Effector memory CD4-positive, alpha-beta T cell (primary cell): Measurements from ENCODE around the gene TRAF4.
A peak's percentile ranks its signal among the peaks of the same experiment; 100 is the strongest.
"Not testable (repeated sequence)": the region's sequence is repeated elsewhere in the genome, so short reads cannot be mapped to it uniquely, and the experiment has no call there.

ENCODE experiments used
- DNase-seq, 3 donors: peaks; one replicate each; pipeline ENCODE4 v3.0.0-alpha.2; 2020
- H3K27ac ChIP-seq: 2 replicates; pipeline ENCODE4 v1.7.0; 2013; ENCODE audit warnings: mild to moderate bottlenecking, low read length, moderate library complexity; ENCODE audit not compliant: insufficient read depth, poor library complexity, severe bottlenecking
- H3K27me3 ChIP-seq: replicated peaks from 2 replicates; pipeline ENCODE4 v1.7.0; 2013; ENCODE audit warnings: mild to moderate bottlenecking, low read length; ENCODE audit not compliant: insufficient read depth, control insufficient read depth, poor library complexity, severe bottlenecking
- H3K36me3 ChIP-seq: 2 replicates; pipeline ENCODE4 v1.7.0; 2013; ENCODE audit warnings: mild to moderate bottlenecking, low read length, moderate library complexity; ENCODE audit not compliant: control insufficient read depth, insufficient read depth
- H3K4me1 ChIP-seq: 2 replicates; pipeline ENCODE4 v1.7.0; 2013; ENCODE audit warnings: low read length, mild to moderate bottlenecking; ENCODE audit not compliant: control insufficient read depth, insufficient read depth, poor library complexity, severe bottlenecking
- H3K4me3 ChIP-seq: 2 replicates; pipeline ENCODE4 v1.7.0; 2013; ENCODE audit warnings: low read length, low read depth, mild to moderate bottlenecking; ENCODE audit not compliant: insufficient read depth, poor library complexity, severe bottlenecking
- H3K9me3 ChIP-seq: 2 replicates; pipeline ENCODE4 v1.7.0; 2013; ENCODE audit warnings: mild to moderate bottlenecking, low read length, moderate library complexity; ENCODE audit not compliant: control insufficient read depth

TRAF4 gene

DNA sequence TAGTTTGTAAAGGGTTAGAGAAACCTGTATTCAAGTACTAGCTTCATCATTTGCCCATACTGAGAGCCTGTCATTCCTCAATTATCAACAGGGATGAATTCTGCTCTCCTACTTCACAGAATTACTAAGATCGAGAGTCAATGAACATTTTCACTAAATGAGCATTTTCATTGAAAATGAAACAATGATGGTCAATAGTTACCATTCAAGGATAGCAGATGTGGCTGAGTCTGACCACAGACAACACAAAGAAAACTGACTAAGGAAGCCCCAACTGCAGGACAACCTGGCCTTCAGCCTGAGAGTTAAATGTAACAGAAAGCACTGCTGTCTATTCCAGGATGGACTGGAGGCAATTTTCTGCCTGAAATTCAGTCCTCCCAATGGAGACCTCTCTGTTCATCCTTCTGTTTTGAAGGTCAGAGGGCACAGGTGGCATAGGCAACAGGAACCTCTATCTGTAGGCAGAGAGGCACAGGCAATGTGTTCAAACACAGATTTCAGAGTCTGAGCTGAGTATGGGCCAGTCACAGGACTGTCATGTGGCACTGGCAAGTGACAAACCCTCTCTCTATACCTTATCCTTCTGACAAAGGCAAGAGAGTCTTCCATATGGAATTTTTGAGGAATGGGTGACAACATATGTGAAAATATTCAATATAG is 19.5 kb downstream of the TRAF4 start:
- Histone ChIP-seq H3K27ac (no peak overlapping the region), H3K9me3 (no peaks in the 10 kb centered on the region), H3K36me3 (peaks cover 50% of the 10 kb centered on the region), H3K4me1 (no peaks in the 10 kb centered on the region), H3K4me3 (no peak overlapping the region), H3K27me3 (no peaks in the 10 kb centered on the region)
- DNase-seq = no peak

DNA sequence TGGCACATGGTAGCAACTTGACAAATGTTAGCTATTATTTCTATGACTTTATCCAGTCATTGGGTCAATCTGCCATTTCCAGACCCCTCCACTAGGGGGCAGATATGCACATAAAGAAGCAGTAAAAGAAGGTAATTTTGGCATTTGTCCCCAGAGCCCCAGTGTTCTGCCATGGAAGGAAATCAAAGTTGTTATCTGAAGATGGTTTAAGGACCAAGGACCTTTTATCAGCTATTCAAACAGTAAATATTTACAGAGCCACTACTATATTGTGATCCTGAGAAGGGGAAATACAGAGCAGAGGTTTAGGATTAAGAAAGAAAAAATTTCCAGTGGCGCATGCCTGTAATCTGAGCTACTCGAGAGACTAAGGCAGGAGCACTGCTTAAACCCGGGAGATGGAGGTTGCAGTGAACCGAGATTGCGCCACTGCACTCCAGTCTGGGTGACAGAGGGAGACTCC is 20.0 kb downstream of the TRAF4 start:
- H3K4me1 ChIP-seq = no peaks in the 10 kb centered on the region
- peak; percentile 42 to 70 (median 50) for DNase-seq
- no peak overlapping the region for H3K27ac ChIP-seq
- no peak overlapping the region for H3K4me3 ChIP-seq
- H3K27me3 ChIP-seq = no peaks in the 10 kb centered on the region
- no peaks in the 10 kb centered on the region for H3K9me3 ChIP-seq
- peaks cover 44% of the 10 kb centered on the region for H3K36me3 ChIP-seq

DNA sequence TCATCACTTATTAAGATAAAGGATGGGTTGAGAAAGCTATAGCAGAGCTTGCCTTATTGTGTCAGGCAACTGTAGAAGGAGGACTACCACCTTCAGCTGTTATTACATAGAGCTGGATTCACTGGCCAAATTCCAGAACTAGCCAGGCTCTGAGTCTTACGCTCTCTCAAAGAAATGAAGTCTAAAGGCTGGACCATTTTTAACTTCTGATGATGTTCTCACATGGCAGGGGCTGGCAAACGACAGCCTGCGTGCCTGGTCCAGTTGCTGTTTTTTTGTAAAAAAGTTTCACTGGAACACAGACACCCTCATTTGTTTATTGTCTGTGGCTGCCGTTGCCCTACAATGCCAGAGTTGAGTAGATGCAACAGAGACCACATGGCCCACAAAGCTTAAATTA is 21.2 kb downstream of the TRAF4 start:
- no peaks in the 10 kb centered on the region for H3K4me1 ChIP-seq
- no peak overlapping the region for H3K4me3 ChIP-seq
- no peak for DNase-seq
- no peaks in the 10 kb centered on the region for H3K9me3 ChIP-seq
- H3K36me3 ChIP-seq = peaks cover 33% of the 10 kb centered on the region
- no peak overlapping the region for H3K27ac ChIP-seq
- H3K27me3 ChIP-seq = no peaks in the 10 kb centered on the region

DNA sequence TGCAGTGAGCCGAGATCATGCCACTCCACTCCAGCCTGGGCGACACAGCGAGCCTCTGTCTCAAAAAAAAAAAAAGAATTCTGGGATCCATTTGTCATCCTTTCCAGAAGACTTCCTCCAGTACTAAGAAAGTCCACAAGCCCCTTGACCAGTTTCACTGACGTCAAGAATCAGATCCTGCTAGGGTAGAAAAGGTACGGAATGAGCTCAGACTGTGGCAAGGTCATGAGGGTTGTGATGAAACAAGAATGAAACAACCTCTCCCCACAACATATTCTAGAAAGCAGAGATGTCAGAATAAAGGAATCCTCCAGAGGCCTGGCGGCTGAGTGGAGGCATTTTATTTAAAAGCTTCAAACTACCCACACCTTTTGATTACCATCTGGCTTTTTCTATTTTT is 29.9 kb downstream of the TRAF4 start:
- Histone ChIP-seq H3K9me3 (no peaks in the 10 kb centered on the region), H3K4me3 (no peak overlapping the region), H3K4me1 (peaks cover 4% of the 10 kb centered on the region), H3K36me3 (no peaks in the 10 kb centered on the region), H3K27me3 (no peaks in the 10 kb centered on the region), H3K27ac (no peak overlapping the region)
- no peak for DNase-seq

DNA sequence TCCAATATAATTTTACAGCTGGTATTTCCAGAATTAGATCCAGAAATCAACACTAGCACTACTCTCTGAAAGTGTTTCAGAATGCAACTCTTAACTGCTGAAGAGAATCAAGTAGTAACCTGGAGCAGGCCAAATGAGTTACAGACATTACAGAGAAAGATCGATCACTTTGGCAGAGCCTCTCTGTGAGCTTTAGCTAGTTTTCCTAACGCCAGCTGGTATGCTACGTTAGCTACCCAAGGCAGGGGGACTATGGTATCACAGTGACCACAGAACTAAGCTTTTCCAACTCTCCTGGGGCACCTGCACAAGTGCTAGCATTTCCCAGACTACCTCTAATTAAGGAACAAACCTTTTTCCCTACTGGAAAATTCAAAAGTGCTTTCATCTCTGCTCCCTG is 30.4 kb downstream of the TRAF4 start:
- peaks cover 4% of the 10 kb centered on the region for H3K4me1 ChIP-seq
- H3K27me3 ChIP-seq = no peaks in the 10 kb centered on the region
- DNase-seq = no peak
- H3K27ac ChIP-seq = no peak overlapping the region
- no peaks in the 10 kb centered on the region for H3K36me3 ChIP-seq
- H3K9me3 ChIP-seq = no peaks in the 10 kb centered on the region
- no peak overlapping the region for H3K4me3 ChIP-seq

DNA sequence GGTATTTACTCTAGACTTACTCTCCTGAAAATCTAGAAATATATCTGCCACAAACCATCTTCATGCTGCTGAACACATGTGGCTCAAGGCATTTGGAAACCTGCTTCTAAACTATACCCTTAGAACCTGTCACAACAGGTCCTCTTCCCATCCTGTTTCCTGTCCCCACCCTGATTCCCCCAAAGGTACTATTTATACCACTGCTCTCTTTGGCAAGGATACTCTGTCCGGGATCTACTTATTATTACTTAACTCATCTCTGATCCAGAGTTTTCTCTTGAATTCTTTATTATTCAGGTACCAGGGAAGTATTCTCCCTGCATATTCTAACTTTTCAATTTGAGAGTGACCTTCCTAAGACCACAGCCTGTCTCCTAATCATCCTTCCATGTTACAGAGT is 33.4 kb downstream of the TRAF4 start:
- Histone ChIP-seq H3K9me3 (no peaks in the 10 kb centered on the region), H3K27me3 (no peaks in the 10 kb centered on the region), H3K27ac (no peak overlapping the region), H3K4me1 (peaks cover 4% of the 10 kb centered on the region), H3K4me3 (no peak overlapping the region), H3K36me3 (no peaks in the 10 kb centered on the region)
- no peak for DNase-seq

DNA sequence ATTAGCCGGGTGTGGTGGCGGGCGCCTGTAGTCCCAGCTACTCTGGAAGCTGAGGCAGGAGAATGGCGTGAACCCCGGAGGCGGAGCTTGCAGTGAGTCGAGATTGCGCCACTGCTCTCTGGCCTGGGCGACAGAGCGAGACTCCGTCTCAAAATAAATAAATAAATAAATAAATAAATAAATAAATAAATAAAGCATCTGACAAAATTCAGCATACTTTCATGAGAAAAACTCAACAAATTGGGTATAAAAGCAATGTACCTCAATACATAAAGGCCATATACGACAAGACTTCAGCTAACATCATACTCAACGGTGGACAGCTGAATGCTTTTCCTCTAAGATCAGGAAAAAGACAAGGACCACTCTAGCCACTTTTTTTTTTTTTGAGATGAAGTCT is 35.8 kb downstream of the TRAF4 start:
- DNase-seq = not testable (repeated sequence)

DNA sequence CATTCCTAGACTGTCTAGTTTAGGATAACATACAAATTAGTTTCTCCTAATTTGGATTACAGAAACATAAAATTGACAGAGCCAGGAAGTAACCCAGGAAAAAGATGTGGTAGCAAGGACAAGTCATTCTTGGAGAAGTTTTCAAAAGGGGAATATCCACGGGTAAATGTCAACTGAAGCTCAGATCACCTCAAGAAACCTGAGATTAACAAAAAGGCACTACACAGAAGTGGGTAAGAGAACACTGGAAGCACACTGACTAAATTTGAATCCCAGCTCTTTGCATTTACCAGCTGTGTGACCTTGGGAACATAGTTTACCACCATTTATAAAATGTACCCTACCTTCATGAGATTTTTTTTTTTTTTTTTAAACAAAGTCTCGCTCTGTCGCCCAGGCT is 39.4 kb downstream of the TRAF4 start:
- Histone ChIP-seq H3K27ac (no peak overlapping the region), H3K9me3 (no peaks in the 10 kb centered on the region), H3K4me1 (no peaks in the 10 kb centered on the region), H3K4me3 (no peak overlapping the region), H3K27me3 (no peaks in the 10 kb centered on the region), H3K36me3 (no peaks in the 10 kb centered on the region)
- DNase-seq = no peak

More for the DNA sequence above, 35.8 kb downstream of the TRAF4 start:
- not testable (repeated sequence) for H3K36me3 ChIP-seq, H3K27me3 ChIP-seq, H3K9me3 ChIP-seq, H3K4me1 ChIP-seq, H3K4me3 ChIP-seq, H3K27ac ChIP-seq

DNA sequence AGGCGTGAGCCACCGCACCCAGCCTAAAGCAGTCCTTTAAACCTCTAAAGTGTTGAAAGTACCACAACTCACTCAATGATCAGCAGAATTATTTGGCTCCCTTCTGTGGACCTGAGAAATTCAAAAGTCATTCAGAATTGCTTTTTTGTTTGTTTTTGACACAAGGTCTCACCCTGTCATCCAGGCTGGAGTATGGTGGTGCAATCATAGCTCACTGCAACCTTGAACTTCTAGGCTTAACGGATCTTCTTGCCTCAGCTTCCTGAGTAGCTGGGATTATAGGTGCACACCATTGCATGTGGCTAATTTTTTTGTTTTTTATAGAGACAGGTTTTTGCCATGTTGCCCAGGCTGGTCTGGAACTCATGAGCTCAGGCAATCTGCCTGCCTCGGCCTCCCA is 44.3 kb downstream of the TRAF4 start:
- no peaks in the 10 kb centered on the region for H3K27me3 ChIP-seq
- H3K36me3 ChIP-seq = no peaks in the 10 kb centered on the region
- H3K4me3 ChIP-seq = no peak overlapping the region
- no peak overlapping the region for H3K27ac ChIP-seq
- no peak for DNase-seq
- no peaks in the 10 kb centered on the region for H3K4me1 ChIP-seq
- no peaks in the 10 kb centered on the region for H3K9me3 ChIP-seq

DNA sequence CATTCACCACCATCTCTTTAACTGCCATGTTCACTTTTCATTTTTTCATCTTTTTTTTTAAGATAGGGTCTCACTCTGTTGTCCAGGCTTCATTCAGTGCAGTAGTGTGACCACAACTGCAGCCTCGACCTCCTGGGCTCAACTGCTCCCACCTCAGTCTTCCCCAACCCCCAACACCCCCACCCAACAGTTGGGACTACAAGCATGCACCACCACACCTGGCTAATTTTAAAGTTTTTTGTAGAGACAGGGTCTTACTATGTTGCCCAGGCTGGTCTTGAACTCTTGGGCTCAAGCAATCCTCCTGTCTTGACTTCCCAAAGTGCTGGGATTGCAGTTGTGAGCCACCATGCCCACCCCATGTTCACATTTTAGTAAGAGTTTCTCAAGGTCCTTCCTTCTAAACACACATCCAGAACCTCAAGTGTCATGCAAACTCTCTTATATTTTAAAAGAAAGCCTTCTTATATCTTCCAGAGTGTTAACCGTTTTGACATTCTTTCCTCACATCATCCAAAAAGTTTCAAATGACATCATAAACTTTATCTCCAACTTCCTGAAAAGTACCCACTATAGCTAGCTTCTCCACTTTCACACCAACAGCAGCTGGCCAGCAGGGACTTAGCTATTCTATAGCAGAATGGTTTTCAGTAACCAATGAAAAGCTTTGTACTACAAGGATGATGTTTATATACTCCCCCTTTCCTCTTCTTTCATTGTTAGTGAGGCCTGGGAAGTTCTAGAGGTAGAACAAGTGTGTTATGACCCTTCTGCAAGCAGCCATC is 49.3 kb downstream of the TRAF4 start:
- H3K9me3 ChIP-seq = no peaks in the 10 kb centered on the region
- no peaks in the 10 kb centered on the region for H3K36me3 ChIP-seq
- H3K4me1 ChIP-seq = no peaks in the 10 kb centered on the region
- no peak for DNase-seq
- no peak overlapping the region for H3K27ac ChIP-seq
- H3K4me3 ChIP-seq = no peak overlapping the region
- no peaks in the 10 kb centered on the region for H3K27me3 ChIP-seq
